CD4-positive, alpha-beta T cell treated with Interleukin-12 subunit alpha and Interleukin-12 subunit beta, for 1 hour (primary cell): Measurements from ENCODE around the gene FAM83B.
"Not testable (repeated sequence)": the region's sequence is repeated elsewhere in the genome, so short reads cannot be mapped to it uniquely, and the experiment has no call there.

Experiments used
- DNase-seq: peaks from one replicate; pipeline ENCODE4 v3.0.0-alpha.2; 2020

Gene FAM83B

GRCh38 chr6:54864272-54864671 is 17.7 kb downstream of the FAM83B start:
- DNase-seq = no peak

- no peak for DNase-seq
Measured at GRCh38 chr6:54865091-54865631, 18.6 kb downstream of the FAM83B start.

- DNase-seq = no peak
Measured at GRCh38 chr6:54868556-54868955, 22.0 kb downstream of the FAM83B start.

GRCh38 chr6:54873599-54873998 is 27.0 kb downstream of the FAM83B start:
- no peak for DNase-seq

- DNase-seq = no peak
Measured at GRCh38 chr6:54874349-54875048, 27.9 kb downstream of the FAM83B start.

- no peak for DNase-seq
Measured at GRCh38 chr6:54875539-54875938, 29.0 kb downstream of the FAM83B start.

- DNase-seq = no peak
Measured at GRCh38 chr6:54876365-54876764, 29.8 kb downstream of the FAM83B start.

GRCh38 chr6:54876871-54877270 is 30.3 kb downstream of the FAM83B start:
- DNase-seq = no peak

GRCh38 chr6:54877713-54878317 is 31.2 kb downstream of the FAM83B start:
- DNase-seq = no peak

- no peak for DNase-seq
Measured at GRCh38 chr6:54878718-54879117, 32.1 kb downstream of the FAM83B start.

- DNase-seq = no peak
Measured at GRCh38 chr6:54879188-54879985, 32.8 kb downstream of the FAM83B start.

GRCh38 chr6:54881067-54881730 is 34.6 kb downstream of the FAM83B start:
- no peak for DNase-seq

- DNase-seq = not testable (repeated sequence)
Measured at GRCh38 chr6:54881891-54882290, 35.3 kb downstream of the FAM83B start.

GRCh38 chr6:54886932-54887584 is 40.5 kb downstream of the FAM83B start:
- DNase-seq = no peak

GRCh38 chr6:54891536-54891935 is 45.0 kb downstream of the FAM83B start:
- no peak for DNase-seq

GRCh38 chr6:54892831-54893230 is 46.3 kb downstream of the FAM83B start:
- DNase-seq = no peak

GRCh38 chr6:54893818-54894217 is 47.2 kb downstream of the FAM83B start:
- no peak for DNase-seq

GRCh38 chr6:54896302-54896701 is 49.7 kb downstream of the FAM83B start:
- DNase-seq = no peak

- DNase-seq = no peak
Measured at GRCh38 chr6:54897462-54898189, 51.1 kb downstream of the FAM83B start.

GRCh38 chr6:54898767-54899166 is 52.2 kb downstream of the FAM83B start:
- DNase-seq = no peak

- no peak for DNase-seq
Measured at GRCh38 chr6:54899442-54899841, 52.9 kb downstream of the FAM83B start.

GRCh38 chr6:54899986-54900385 is 53.4 kb downstream of the FAM83B start:
- no peak for DNase-seq
